HepG2 (cell line): Measurements from ENCODE around the gene RAC3. TPM values are rescaled to one million over a fixed set of nuclear protein-coding genes. Genes with fewer than 3 reads are reported as not detected.

Experiments used
- ARNT2 ChIP-seq: sonication (generic); formaldehyde crosslinking; IDR thresholded peaks from 2 replicates; pipeline ENCODE4 v1.8.0; 2022; ENCODE audit warnings: mild to moderate bottlenecking, low read depth, missing genetic modification reagents, moderate library complexity
- BORCS8-MEF2B ChIP-seq: sonication (generic); formaldehyde crosslinking; IDR thresholded peaks from 2 replicates; pipeline ENCODE4 v1.8.0; 2022; ENCODE audit warnings: mild to moderate bottlenecking, missing genetic modification reagents
- GABPA ChIP-seq, 2 experiments: IDR thresholded peaks; 2 replicates each; pipeline ENCODE4 v1.6.1; 2011 to 2016; ENCODE audit warnings: low read depth in 2 of 2, low read length in 1 of 2, missing biosample characterization in 1 of 2, missing genetic modification characterization in 1 of 2
- HCFC1 ChIP-seq: fragments of 150-350 bp; IDR thresholded peaks from 2 replicates; pipeline ENCODE4 v1.6.1; 2014; ENCODE audit warnings: low read depth, low read length
- HDAC2 ChIP-seq: sonication (generic); formaldehyde crosslinking; IDR thresholded peaks from 2 replicates; pipeline ENCODE4 v1.4.0; 2020; ENCODE audit warnings: missing genetic modification reagents
- MIXL1 ChIP-seq: IDR thresholded peaks from 2 replicates; pipeline ENCODE4 v1.6.1; 2016
- PHF8 ChIP-seq: sonication (generic); formaldehyde crosslinking; IDR thresholded peaks from 2 replicates; pipeline ENCODE4 v1.5.0; 2020; ENCODE audit warnings: missing genetic modification reagents
- POLR2G ChIP-seq: fragments of 200-400 bp; formaldehyde crosslinking; IDR thresholded peaks from 2 replicates; pipeline ENCODE4 v1.6.1; 2018; ENCODE audit warnings: mild to moderate bottlenecking, low read depth, low read length, moderate library complexity
- RERE ChIP-seq: IDR thresholded peaks from 2 replicates; pipeline ENCODE4 v1.6.1; 2016; ENCODE audit warnings: low read depth, missing genetic modification reagents, missing compliant biosample characterization
- RNF219 ChIP-seq: sonication (generic); formaldehyde crosslinking; IDR thresholded peaks from 2 replicates; pipeline ENCODE4 v1.5.0; 2020; ENCODE audit warnings: mild to moderate bottlenecking, missing genetic modification reagents
- STAT5B ChIP-seq: sonication (generic); formaldehyde crosslinking; IDR thresholded peaks from 2 replicates; pipeline ENCODE4 v1.4.0; 2020; ENCODE audit warnings: missing genetic modification reagents
- ZBTB20 ChIP-seq: sonication (generic); formaldehyde crosslinking; IDR thresholded peaks from 2 replicates; pipeline ENCODE4 v1.8.1; 2023; ENCODE audit warnings: missing genetic modification reagents, low read depth, mild to moderate bottlenecking, borderline replicate concordance
- ZC3H13 ChIP-seq: sonication (generic); formaldehyde crosslinking; IDR thresholded peaks from 2 replicates; pipeline ENCODE4 v1.8.1; 2023; ENCODE audit warnings: mild to moderate bottlenecking, missing genetic modification reagents, moderate library complexity
- ZNF235 ChIP-seq: sonication (generic); formaldehyde crosslinking; IDR thresholded peaks from 2 replicates; pipeline ENCODE4 v1.8.1; 2023; ENCODE audit warnings: mild to moderate bottlenecking, missing genetic modification reagents, borderline replicate concordance
- ZNF253 ChIP-seq: sonication (generic); formaldehyde crosslinking; IDR thresholded peaks from 2 replicates; pipeline ENCODE4 v1.8.0; 2022; ENCODE audit warnings: mild to moderate bottlenecking, missing genetic modification reagents, borderline replicate concordance
- polyA plus RNA-seq, 8 experiments: library from polyadenylated mRNA; depleted of rRNA in 3 of 8; stranded (reverse) in 7 of 8; unstranded in 1 of 8; fragments of >200 nt; fragmentation: Illumina TruSeq in 4 of 8; extraction: Trizol in 4 of 8; gene quantifications; 2 replicates each; pipeline versions ENCODE4 v1.2.1 to v1.2.3, GENCODE V29; 2011 to 2016; ENCODE audit warnings: low read depth in 4 of 8, missing spikeins in 1 of 8, mixed read lengths in 1 of 8; ENCODE audit not compliant: insufficient read depth in 1 of 8
- total RNA-seq, 5 experiments: library from RNA; depleted of rRNA; stranded (reverse); fragments of >200 nt; fragmentation: Illumina TruSeq; extraction: Trizol; gene quantifications; 2 replicates each; pipeline ENCODE4 v1.2.3, GENCODE V29; 2016; ENCODE audit warnings: low read depth in 1 of 5
- TF ChIP-seq, protein P1 (sequence below): sonication (generic); formaldehyde crosslinking; IDR thresholded peaks from 2 replicates; pipeline ENCODE4 v1.4.0; 2020; ENCODE audit warnings: mild to moderate bottlenecking, low read depth, missing genetic modification reagents
- TF ChIP-seq, protein P2 (sequence below): IDR thresholded peaks from 2 replicates; pipeline ENCODE4 v1.6.1; 2012; ENCODE audit warnings: inconsistent platforms
- TF ChIP-seq, protein P3 (sequence below): IDR thresholded peaks from 2 replicates; pipeline ENCODE4 v1.6.1; 2016; ENCODE audit warnings: missing compliant biosample characterization, missing genetic modification reagents, borderline replicate concordance

RAC3 gene
- total and polyA plus RNA-seq, 2 of the 13 experiments (the other 11 are each of a cell fraction or from before 2014, with no cell fraction given), result 10.5 to 21.3 TPM

DNA sequence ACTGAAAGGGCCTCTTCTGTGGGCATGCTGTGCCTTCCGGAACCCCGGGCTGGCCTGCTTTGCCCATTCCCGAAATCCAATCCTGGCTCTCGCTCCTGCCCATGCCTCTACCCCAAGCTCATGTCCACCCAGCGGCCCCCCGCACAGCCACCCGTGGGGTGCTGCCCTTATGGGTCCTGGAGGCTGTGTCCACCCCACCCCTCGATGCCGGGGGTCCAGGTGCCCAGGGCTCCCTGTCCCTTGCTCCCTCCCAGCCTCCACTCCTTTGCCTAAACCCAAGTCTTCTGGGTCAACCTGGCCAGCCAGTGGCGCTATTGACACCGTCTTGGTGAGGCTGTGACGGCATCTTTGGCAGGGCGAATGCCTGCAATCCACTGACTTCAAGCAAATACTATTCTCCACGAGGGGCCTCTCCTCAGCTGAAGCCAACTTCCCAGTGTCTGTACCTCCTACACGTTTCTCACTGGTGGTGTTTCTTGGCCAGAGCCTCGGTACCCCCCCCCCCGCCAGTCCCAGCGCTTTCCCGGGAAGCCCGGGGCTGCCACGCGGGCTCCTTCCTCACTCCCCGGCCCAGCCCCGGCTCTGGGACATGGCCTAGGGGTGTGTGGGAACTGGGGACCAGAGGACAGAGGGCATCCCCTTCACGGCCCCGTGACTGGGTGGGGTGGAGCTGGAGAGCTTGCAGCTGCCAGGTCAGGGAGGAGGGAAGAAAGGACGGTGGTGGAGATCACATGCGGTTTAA, 46.3 kb downstream of the RAC3 start (continued):
- TF ChIP-seq, protein P1, sequence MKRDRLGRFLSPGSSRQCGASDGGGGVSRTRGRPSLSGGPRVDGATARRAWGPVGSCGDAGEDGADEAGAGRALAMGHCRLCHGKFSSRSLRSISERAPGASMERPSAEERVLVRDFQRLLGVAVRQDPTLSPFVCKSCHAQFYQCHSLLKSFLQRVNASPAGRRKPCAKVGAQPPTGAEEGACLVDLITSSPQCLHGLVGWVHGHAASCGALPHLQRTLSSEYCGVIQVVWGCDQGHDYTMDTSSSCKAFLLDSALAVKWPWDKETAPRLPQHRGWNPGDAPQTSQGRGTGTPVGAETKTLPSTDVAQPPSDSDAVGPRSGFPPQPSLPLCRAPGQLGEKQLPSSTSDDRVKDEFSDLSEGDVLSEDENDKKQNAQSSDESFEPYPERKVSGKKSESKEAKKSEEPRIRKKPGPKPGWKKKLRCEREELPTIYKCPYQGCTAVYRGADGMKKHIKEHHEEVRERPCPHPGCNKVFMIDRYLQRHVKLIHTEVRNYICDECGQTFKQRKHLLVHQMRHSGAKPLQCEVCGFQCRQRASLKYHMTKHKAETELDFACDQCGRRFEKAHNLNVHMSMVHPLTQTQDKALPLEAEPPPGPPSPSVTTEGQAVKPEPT, result no peak
- TF ChIP-seq BORCS8-MEF2B (CRISPR knock-in tag) (peak; percentile 64; the same call in 1 of the 2 replicates), ZC3H13 (CRISPR knock-in tag) (peak; percentile 67; the same call in 1 of the 2 replicates), ARNT2 (CRISPR knock-in tag) (no peak), ZBTB20 (CRISPR knock-in tag) (peak; percentile 19; the same call in 1 of the 2 replicates), ZNF235 (0 out of 2 replicates have a peak, but pooled peaks have one; percentile 39), HCFC1 (no peak), PHF8 (CRISPR knock-in tag) (0 out of 2 replicates have a peak, but pooled peaks have one; percentile 13), RERE (CRISPR knock-in tag) (no peak), GABPA (IDR thresholded peaks at IDR 0.05; ENCODE audit: low read depth, low read length) (no peak), GABPA (CRISPR knock-in tag; IDR thresholded peaks at IDR 0.05; ENCODE audit: low read depth) (no peak), ZNF253 (CRISPR knock-in tag) (no peak), MIXL1 (CRISPR knock-in tag) (no peak), STAT5B (no peak), HDAC2 (no peak), RNF219 (CRISPR knock-in tag) (no peak), POLR2G (peak; percentile 2; the same call in 1 of the 2 replicates)
- TF ChIP-seq, protein P2, sequence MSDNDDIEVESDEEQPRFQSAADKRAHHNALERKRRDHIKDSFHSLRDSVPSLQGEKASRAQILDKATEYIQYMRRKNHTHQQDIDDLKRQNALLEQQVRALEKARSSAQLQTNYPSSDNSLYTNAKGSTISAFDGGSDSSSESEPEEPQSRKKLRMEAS, result 0 out of 2 replicates have a peak, but pooled peaks have one; percentile 5
- TF ChIP-seq, protein P3, sequence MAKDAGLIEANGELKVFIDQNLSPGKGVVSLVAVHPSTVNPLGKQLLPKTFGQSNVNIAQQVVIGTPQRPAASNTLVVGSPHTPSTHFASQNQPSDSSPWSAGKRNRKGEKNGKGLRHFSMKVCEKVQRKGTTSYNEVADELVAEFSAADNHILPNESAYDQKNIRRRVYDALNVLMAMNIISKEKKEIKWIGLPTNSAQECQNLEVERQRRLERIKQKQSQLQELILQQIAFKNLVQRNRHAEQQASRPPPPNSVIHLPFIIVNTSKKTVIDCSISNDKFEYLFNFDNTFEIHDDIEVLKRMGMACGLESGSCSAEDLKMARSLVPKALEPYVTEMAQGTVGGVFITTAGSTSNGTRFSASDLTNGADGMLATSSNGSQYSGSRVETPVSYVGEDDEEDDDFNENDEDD, result no peak
